ENCODE data around the gene ZNF566. TPM values are rescaled to one million over a fixed set of nuclear protein-coding genes. Genes with fewer than 3 reads are reported as not detected.

The ZNF566 gene
- total and polyA plus RNA-seq, 2 donors (not counting 1 experiment from before 2014, with no cell fraction given), result 9.1 to 26.6 TPM

GRCh38 chr19:36482876-36483275, 6.5 kb downstream of the ZNF566 start:
- no peak overlapping the region for H3K27ac ChIP-seq (ENCODE audit: low read length in 2 of 2)

DNA sequence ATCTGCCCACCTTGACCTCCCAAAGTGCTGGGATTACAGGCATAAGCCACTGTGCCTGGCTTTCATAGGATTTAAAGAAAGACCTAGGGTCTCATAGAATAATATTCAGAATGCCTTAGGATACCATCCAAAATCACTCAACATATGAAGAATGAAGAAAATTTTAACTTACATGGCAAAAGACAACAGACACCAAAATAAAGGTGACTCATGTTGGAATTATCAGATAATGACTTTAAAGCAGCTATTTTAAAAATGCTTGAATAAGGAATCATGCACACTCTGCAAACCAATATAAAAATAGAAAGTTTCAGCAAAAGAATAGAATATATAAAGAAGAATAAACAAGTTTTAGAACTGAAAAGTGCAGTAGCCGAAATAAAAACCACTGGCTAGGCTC, 29.3 kb downstream of the ZNF566 start:
- Histone ChIP-seq H3K27ac (ENCODE audit: low read length in 2 of 2) (no peak overlapping the region), H3K4me2 (replicated peaks; ENCODE audit: low read depth, low read length, poor library complexity, severe bottlenecking) (no peak overlapping the region), H3K9ac (ENCODE audit: low read length) (no peak overlapping the region), H2AFZ (ENCODE audit: insufficient read depth, low read depth, low read length, poor library complexity, severe bottlenecking) (no peak overlapping the region), H4K20me1 (ENCODE audit: control insufficient read depth, insufficient read depth, low read length, poor library complexity, severe bottlenecking) (no peaks in the 10 kb centered on the region), H3K4me1 (ENCODE audit: control insufficient read depth in 2 of 2, insufficient read depth in 2 of 2, low read length in 2 of 2) (no peaks in the 10 kb centered on the region), H3K36me3 (replicated peaks in 1 of 2; ENCODE audit: control extremely low read depth in 1 of 2, control insufficient read depth in 1 of 2, extremely low read depth in 1 of 2, insufficient read depth in 2 of 2, low read length in 1 of 2) (peaks cover 1 to 3% of the 10 kb centered on the region in 2 experiments), H3K79me2 (ENCODE audit: control insufficient read depth, insufficient read depth, low read length) (no peaks in the 10 kb centered on the region), H3K27me3 (replicated peaks in 1 of 4; ENCODE audit: control extremely low read depth in 1 of 4, control insufficient read depth in 3 of 4, insufficient read depth in 4 of 4, low read length in 3 of 4) (no peaks in the 10 kb centered on the region), H3K4me3 (ENCODE audit: control extremely low read depth in 1 of 5, extremely low read depth in 1 of 5, insufficient read depth in 1 of 5, low read depth in 2 of 5, low read length in 4 of 5) (no peak overlapping the region), H3K9me3 (ENCODE audit: control extremely low read depth in 1 of 3, control insufficient read depth in 2 of 3, insufficient read depth in 1 of 3, low read length in 2 of 3) (peaks cover 8 to 20% (median 11%) of the 10 kb centered on the region in 3 donors)
- no peaks in the 10 kb centered on the region for H3K27me3 Mint-ChIP-seq
- POLR2A ChIA-PET, result no interaction called here
- DNase-seq, result no peak
- peaks cover 5% of the 10 kb centered on the region for H3K9me3 Mint-ChIP-seq (ENCODE audit: insufficient read depth)
- H3K27ac Mint-ChIP-seq, result no peak overlapping the region
- no peaks in the 10 kb centered on the region for H3K4me1 Mint-ChIP-seq
- ATAC-seq (ENCODE audit: low read depth), result no peak
- H3K4me3 Mint-ChIP-seq, result no peak overlapping the region
- CTCF ChIA-PET, result interaction anchor here (0.7 kb wide), 1 partner anchor 757 kb away, joined by 3 read pairs; no protein-coding TSS in a partner anchor
- intact Hi-C loops (cut with micrococcal nuclease), result no loop called here
- TF ChIP-seq, protein P1, sequence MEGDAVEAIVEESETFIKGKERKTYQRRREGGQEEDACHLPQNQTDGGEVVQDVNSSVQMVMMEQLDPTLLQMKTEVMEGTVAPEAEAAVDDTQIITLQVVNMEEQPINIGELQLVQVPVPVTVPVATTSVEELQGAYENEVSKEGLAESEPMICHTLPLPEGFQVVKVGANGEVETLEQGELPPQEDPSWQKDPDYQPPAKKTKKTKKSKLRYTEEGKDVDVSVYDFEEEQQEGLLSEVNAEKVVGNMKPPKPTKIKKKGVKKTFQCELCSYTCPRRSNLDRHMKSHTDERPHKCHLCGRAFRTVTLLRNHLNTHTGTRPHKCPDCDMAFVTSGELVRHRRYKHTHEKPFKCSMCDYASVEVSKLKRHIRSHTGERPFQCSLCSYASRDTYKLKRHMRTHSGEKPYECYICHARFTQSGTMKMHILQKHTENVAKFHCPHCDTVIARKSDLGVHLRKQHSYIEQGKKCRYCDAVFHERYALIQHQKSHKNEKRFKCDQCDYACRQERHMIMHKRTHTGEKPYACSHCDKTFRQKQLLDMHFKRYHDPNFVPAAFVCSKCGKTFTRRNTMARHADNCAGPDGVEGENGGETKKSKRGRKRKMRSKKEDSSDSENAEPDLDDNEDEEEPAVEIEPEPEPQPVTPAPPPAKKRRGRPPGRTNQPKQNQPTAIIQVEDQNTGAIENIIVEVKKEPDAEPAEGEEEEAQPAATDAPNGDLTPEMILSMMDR (IDR thresholded peaks at IDR 0.05), result no peak
- TF ChIP-seq EZH2 (IDR thresholded peaks at IDR 0.05; ENCODE audit: borderline replicate concordance, insufficient read depth, low read depth, low read length, poor library complexity, severe bottlenecking), result no peak
- no CpG with 5 or more reads among the region's 1 CpG for WGBS (ENCODE audit: insufficient coverage)

More at GRCh38 chr19:36482876-36483275, 6.5 kb downstream of the ZNF566 start:
- CTCF ChIA-PET, result interaction anchor here (0.8 kb wide), 1 partner anchor 9 kb away, joined by 3 read pairs; no protein-coding TSS in a partner anchor
- DNase-seq (no peak), ATAC-seq (ENCODE audit: low read depth) (no peak)
- peaks cover 2% of the 10 kb centered on the region for H3K9me3 Mint-ChIP-seq (ENCODE audit: insufficient read depth)
- Histone ChIP-seq H3K36me3 (replicated peaks in 1 of 2; ENCODE audit: control extremely low read depth in 1 of 2, control insufficient read depth in 1 of 2, extremely low read depth in 1 of 2, insufficient read depth in 2 of 2, low read length in 1 of 2) (peaks cover 0 to 4% of the 10 kb centered on the region in 2 experiments), H4K20me1 (ENCODE audit: control insufficient read depth, insufficient read depth, low read length, poor library complexity, severe bottlenecking) (no peaks in the 10 kb centered on the region), H3K27me3 (replicated peaks in 1 of 4; ENCODE audit: control extremely low read depth in 1 of 4, control insufficient read depth in 3 of 4, insufficient read depth in 4 of 4, low read length in 3 of 4) (no peaks in the 10 kb centered on the region), H3K9ac (ENCODE audit: low read length) (no peak overlapping the region), H3K4me1 (ENCODE audit: control insufficient read depth in 2 of 2, insufficient read depth in 2 of 2, low read length in 2 of 2) (peaks cover 7 to 8% of the 10 kb centered on the region in 2 donors), H3K4me2 (replicated peaks; ENCODE audit: low read depth, low read length, poor library complexity, severe bottlenecking) (no peak overlapping the region), H3K79me2 (ENCODE audit: control insufficient read depth, insufficient read depth, low read length) (peaks cover 86% of the 10 kb centered on the region), H3K4me3 (ENCODE audit: control extremely low read depth in 1 of 5, extremely low read depth in 1 of 5, insufficient read depth in 1 of 5, low read depth in 2 of 5, low read length in 4 of 5) (no peak overlapping the region), H3K9me3 (ENCODE audit: control extremely low read depth in 1 of 3, control insufficient read depth in 2 of 3, insufficient read depth in 1 of 3, low read length in 2 of 3) (peaks cover 0 to 18% (median 6%) of the 10 kb centered on the region in 3 donors), H2AFZ (ENCODE audit: insufficient read depth, low read depth, low read length, poor library complexity, severe bottlenecking) (no peak overlapping the region)
- peaks cover 21% of the 10 kb centered on the region for H3K4me1 Mint-ChIP-seq
- H3K27ac Mint-ChIP-seq, result no peak overlapping the region
- TF ChIP-seq, protein P1 (IDR thresholded peaks at IDR 0.05), result no peak
- TF ChIP-seq EZH2 (IDR thresholded peaks at IDR 0.05; ENCODE audit: borderline replicate concordance, insufficient read depth, low read depth, low read length, poor library complexity, severe bottlenecking), result no peak
- H3K27me3 Mint-ChIP-seq, result no peaks in the 10 kb centered on the region
- intact Hi-C loops (cut with micrococcal nuclease), result no loop called here
- POLR2A ChIA-PET, result no interaction called here
- H3K4me3 Mint-ChIP-seq, result no peak overlapping the region
- no CpG with 5 or more reads among the region's 2 CpGs for WGBS (ENCODE audit: insufficient coverage)
